Measurements from ENCODE around the gene INPP4B.

Gene INPP4B

GRCh38 chr4:142845293-142846107 is 601 bp downstream of the INPP4B start:
- Mint-ChIP-seq H3K9me3 (no peaks in the 10 kb centered on the region), H3K27me3 (peaks cover 55% of the 10 kb centered on the region), H3K4me1 (peaks cover 35% of the 10 kb centered on the region), H3K4me3 (peak overlapping the region; percentile 93 to 94), H3K27ac (peak overlapping the region; percentile 48 to 49)
- DNase-seq (peak; percentile 12 to 15), ATAC-seq (peak; percentile 15)

GRCh38 chr4:142844782-142845181 is 1.3 kb downstream of the INPP4B start:
- Mint-ChIP-seq H3K9me3 (no peaks in the 10 kb centered on the region), H3K27ac (no peak overlapping the region), H3K4me1 (peaks cover 35% of the 10 kb centered on the region), H3K27me3 (peaks cover 55% of the 10 kb centered on the region), H3K4me3 (peak overlapping the region in 1 of 2 donors; percentile 93)
- no peak for DNase-seq
- ATAC-seq: no peak

- H3K9me3 Mint-ChIP-seq: no peaks in the 10 kb centered on the region
- no peak for DNase-seq
- no peak for ATAC-seq
- peaks cover 15% of the 10 kb centered on the region for H3K4me1 Mint-ChIP-seq
- H3K27ac Mint-ChIP-seq: no peak overlapping the region
- H3K4me3 Mint-ChIP-seq: no peak overlapping the region
- peaks cover 17% of the 10 kb centered on the region for H3K27me3 Mint-ChIP-seq
Observed at GRCh38 chr4:142840516-142841123, 5.5 kb downstream of the INPP4B start.

GRCh38 chr4:142838778-142839177 is 7.3 kb downstream of the INPP4B start:
- ATAC-seq (peak; percentile 83), DNase-seq (no peak)
- no peak overlapping the region for H3K27ac Mint-ChIP-seq
- H3K27me3 Mint-ChIP-seq: no peaks in the 10 kb centered on the region
- H3K4me3 Mint-ChIP-seq: no peak overlapping the region
- no peaks in the 10 kb centered on the region for H3K4me1 Mint-ChIP-seq
- H3K9me3 Mint-ChIP-seq: no peaks in the 10 kb centered on the region

GRCh38 chr4:142832022-142832421 is 14.1 kb downstream of the INPP4B start:
- no peak overlapping the region for H3K4me3 Mint-ChIP-seq
- no peaks in the 10 kb centered on the region for H3K9me3 Mint-ChIP-seq
- DNase-seq (no peak), ATAC-seq (no peak)
- H3K4me1 Mint-ChIP-seq: no peaks in the 10 kb centered on the region
- H3K27ac Mint-ChIP-seq: no peak overlapping the region
- H3K27me3 Mint-ChIP-seq: peaks cover 8% of the 10 kb centered on the region

GRCh38 chr4:142826503-142827241 is 19.4 kb downstream of the INPP4B start:
- Mint-ChIP-seq H3K4me1 (peaks cover 11% of the 10 kb centered on the region), H3K27me3 (peaks cover 15% of the 10 kb centered on the region), H3K4me3 (no peak overlapping the region), H3K27ac (no peak overlapping the region), H3K9me3 (peaks cover 0 to 4% of the 10 kb centered on the region in 2 donors)
- ATAC-seq: no peak
- DNase-seq: no peak

GRCh38 chr4:142824368-142824767 is 21.7 kb downstream of the INPP4B start:
- peaks cover 7% of the 10 kb centered on the region for H3K27me3 Mint-ChIP-seq
- H3K4me1 Mint-ChIP-seq: peaks cover 11% of the 10 kb centered on the region
- H3K27ac Mint-ChIP-seq: peak overlapping the region in 1 of 2 donors; percentile 67
- peak overlapping the region in 1 of 2 donors; percentile 58 for H3K4me3 Mint-ChIP-seq
- peak; percentile 97 for ATAC-seq
- H3K9me3 Mint-ChIP-seq: peaks cover 4 to 9% of the 10 kb centered on the region in 2 donors
- DNase-seq: no peak

GRCh38 chr4:142823796-142824195 is 22.3 kb downstream of the INPP4B start:
- H3K9me3 Mint-ChIP-seq: peaks cover 4 to 9% of the 10 kb centered on the region in 2 donors
- ATAC-seq: peak; percentile 60
- H3K4me1 Mint-ChIP-seq: peaks cover 11% of the 10 kb centered on the region
- peaks cover 7% of the 10 kb centered on the region for H3K27me3 Mint-ChIP-seq
- no peak overlapping the region for H3K4me3 Mint-ChIP-seq
- no peak for DNase-seq
- H3K27ac Mint-ChIP-seq: no peak overlapping the region

- H3K9me3 Mint-ChIP-seq: peaks cover 0 to 9% of the 10 kb centered on the region in 2 donors
- ATAC-seq: no peak
- peaks cover 21% of the 10 kb centered on the region for H3K4me1 Mint-ChIP-seq
- H3K27ac Mint-ChIP-seq: no peak overlapping the region
- H3K4me3 Mint-ChIP-seq: peak overlapping the region in 1 of 2 donors; percentile 24
- DNase-seq: no peak
- no peaks in the 10 kb centered on the region for H3K27me3 Mint-ChIP-seq
Observed at GRCh38 chr4:142818476-142818875, 27.6 kb downstream of the INPP4B start.

- Mint-ChIP-seq H3K4me1 (peaks cover 20% of the 10 kb centered on the region), H3K9me3 (peaks cover 0 to 9% of the 10 kb centered on the region in 2 donors), H3K27ac (no peak overlapping the region), H3K4me3 (no peak overlapping the region), H3K27me3 (no peaks in the 10 kb centered on the region)
- DNase-seq (no peak), ATAC-seq (no peak)
Observed at GRCh38 chr4:142818031-142818430, 28.1 kb downstream of the INPP4B start.

- Mint-ChIP-seq H3K9me3 (peaks cover 0 to 9% of the 10 kb centered on the region in 2 donors), H3K27ac (peak overlapping the region in 1 of 2 donors; percentile 47), H3K4me1 (peaks cover 20% of the 10 kb centered on the region), H3K27me3 (no peaks in the 10 kb centered on the region), H3K4me3 (peak overlapping the region; percentile 42 to 58)
- ATAC-seq (peak; percentile 94), DNase-seq (peak; percentile 39 to 67)
Observed at GRCh38 chr4:142817442-142817841, 28.7 kb downstream of the INPP4B start.

GRCh38 chr4:142815834-142816233 is 30.3 kb downstream of the INPP4B start:
- Mint-ChIP-seq H3K9me3 (peaks cover 0 to 9% of the 10 kb centered on the region in 2 donors), H3K27me3 (no peaks in the 10 kb centered on the region), H3K4me3 (peak overlapping the region in 1 of 2 donors; percentile 33), H3K4me1 (peaks cover 28% of the 10 kb centered on the region), H3K27ac (peak overlapping the region; percentile 54 to 71)
- peak; percentile 8 to 57 for DNase-seq
- peak; percentile 87 for ATAC-seq

- Mint-ChIP-seq H3K27me3 (no peaks in the 10 kb centered on the region), H3K4me1 (peaks cover 28% of the 10 kb centered on the region), H3K9me3 (no peaks in the 10 kb centered on the region), H3K4me3 (no peak overlapping the region), H3K27ac (no peak overlapping the region)
- DNase-seq: no peak
- ATAC-seq: no peak
Observed at GRCh38 chr4:142813388-142813787, 32.7 kb downstream of the INPP4B start.

- Mint-ChIP-seq H3K27ac (no peak overlapping the region), H3K9me3 (no peaks in the 10 kb centered on the region), H3K4me1 (peaks cover 16% of the 10 kb centered on the region), H3K4me3 (no peak overlapping the region), H3K27me3 (no peaks in the 10 kb centered on the region)
- ATAC-seq (peak; percentile 66), DNase-seq (no peak)
Observed at GRCh38 chr4:142812091-142812490, 34.0 kb downstream of the INPP4B start.

GRCh38 chr4:142811034-142811433 is 35.1 kb downstream of the INPP4B start:
- no peak for ATAC-seq
- no peak for DNase-seq
- Mint-ChIP-seq H3K27me3 (no peaks in the 10 kb centered on the region), H3K9me3 (no peaks in the 10 kb centered on the region), H3K4me3 (no peak overlapping the region), H3K4me1 (peaks cover 12% of the 10 kb centered on the region), H3K27ac (no peak overlapping the region)
